IPS-15b (cell line): ENCODE data around the gene CPSF3.

ENCODE experiments used
- H3K27me3 ChIP-seq: one replicate; pipeline ENCODE4 v1.6.1; 2013; ENCODE audit warnings: low read length; ENCODE audit not compliant: control insufficient read depth, insufficient read depth
- H3K36me3 ChIP-seq: one replicate; pipeline ENCODE4 v1.6.1; 2013; ENCODE audit warnings: low read length; ENCODE audit not compliant: control insufficient read depth, insufficient read depth
- H3K4me1 ChIP-seq: one replicate; pipeline ENCODE4 v1.6.1; 2013; ENCODE audit warnings: mild to moderate bottlenecking, low read length; ENCODE audit not compliant: control insufficient read depth, insufficient read depth
- H3K4me3 ChIP-seq: one replicate; pipeline ENCODE4 v1.5.1; 2013; ENCODE audit warnings: low read depth, low read length
- H3K9ac ChIP-seq: one replicate; pipeline ENCODE4 v1.6.1; 2013; ENCODE audit warnings: low read depth, mild to moderate bottlenecking, low read length
- H3K9me3 ChIP-seq: one replicate; pipeline ENCODE4 v1.6.1; 2013; ENCODE audit warnings: mild to moderate bottlenecking, low read length; ENCODE audit not compliant: control insufficient read depth, insufficient read depth

Gene CPSF3

DNA sequence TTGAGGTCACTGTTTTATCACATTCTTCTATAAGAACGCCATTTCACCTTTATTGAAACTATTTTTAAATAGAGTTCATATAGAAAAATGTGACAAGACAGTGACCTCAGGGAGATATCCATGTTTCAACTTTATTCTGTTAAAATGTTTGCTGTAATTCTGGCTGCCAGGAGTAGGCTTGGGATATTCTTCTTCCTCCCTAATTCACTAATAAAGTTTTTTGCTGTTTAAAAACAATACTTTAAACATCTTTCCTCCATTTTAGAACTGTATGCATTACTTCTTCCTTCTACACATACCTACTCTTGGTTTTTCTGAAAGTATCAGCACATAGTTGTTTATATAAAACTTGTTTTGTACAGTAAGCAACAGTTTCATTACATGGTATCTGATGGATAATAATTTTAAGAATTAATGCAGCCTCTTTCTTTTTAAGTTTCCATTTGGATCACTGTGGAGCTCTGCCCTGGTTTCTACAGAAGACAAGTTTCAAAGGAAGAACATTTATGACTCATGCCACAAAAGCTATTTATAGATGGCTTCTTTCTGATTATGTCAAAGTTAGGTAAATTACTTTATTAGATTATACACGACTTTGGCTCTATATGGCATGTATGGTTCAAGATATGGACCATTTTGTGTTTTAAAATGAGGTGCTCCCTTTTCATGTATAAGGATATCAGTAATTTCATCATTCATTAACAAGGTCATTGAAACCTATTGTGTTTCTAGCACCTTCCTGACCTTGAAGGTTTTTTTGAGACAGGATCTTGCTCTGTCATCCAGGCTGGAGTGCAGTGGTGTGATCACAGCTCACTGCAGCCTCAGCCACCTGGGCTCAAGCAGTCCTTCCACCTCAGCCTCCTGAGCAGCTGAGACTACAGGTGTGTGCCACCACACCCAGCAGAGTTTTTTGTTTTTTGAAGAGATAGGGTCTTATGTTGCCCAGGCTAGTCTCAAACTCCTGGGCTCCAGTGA, 7.2 kb downstream of the CPSF3 start:
- Histone ChIP-seq H3K27me3 (no peaks in the 10 kb centered on the region), H3K9me3 (no peaks in the 10 kb centered on the region), H3K4me3 (no peak overlapping the region), H3K36me3 (peaks cover 9% of the 10 kb centered on the region), H3K9ac (no peak overlapping the region), H3K4me1 (no peaks in the 10 kb centered on the region)

DNA sequence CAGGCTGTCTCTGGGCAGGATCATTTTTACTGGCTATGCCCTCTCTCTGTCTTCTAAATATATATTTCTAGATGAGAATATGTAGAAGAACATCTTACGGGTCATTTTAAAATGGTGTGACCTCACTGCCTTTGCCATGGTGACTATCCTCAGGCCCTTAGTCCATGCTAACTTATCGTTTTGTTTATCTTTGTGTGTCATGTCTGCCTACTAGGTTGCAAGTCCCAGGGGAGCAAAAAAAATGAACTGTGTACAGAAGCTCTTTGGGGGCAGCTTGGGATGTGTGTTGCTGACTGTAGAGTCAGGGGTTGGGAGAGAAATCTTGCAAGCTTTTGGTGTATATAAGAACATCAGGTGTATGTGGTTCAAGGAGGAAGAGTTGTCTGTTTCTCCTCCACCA, 11.0 kb downstream of the CPSF3 start:
- Histone ChIP-seq H3K9me3 (no peaks in the 10 kb centered on the region), H3K36me3 (peaks cover 14% of the 10 kb centered on the region), H3K27me3 (no peaks in the 10 kb centered on the region), H3K4me3 (no peak overlapping the region), H3K4me1 (no peaks in the 10 kb centered on the region), H3K9ac (no peak overlapping the region)

DNA sequence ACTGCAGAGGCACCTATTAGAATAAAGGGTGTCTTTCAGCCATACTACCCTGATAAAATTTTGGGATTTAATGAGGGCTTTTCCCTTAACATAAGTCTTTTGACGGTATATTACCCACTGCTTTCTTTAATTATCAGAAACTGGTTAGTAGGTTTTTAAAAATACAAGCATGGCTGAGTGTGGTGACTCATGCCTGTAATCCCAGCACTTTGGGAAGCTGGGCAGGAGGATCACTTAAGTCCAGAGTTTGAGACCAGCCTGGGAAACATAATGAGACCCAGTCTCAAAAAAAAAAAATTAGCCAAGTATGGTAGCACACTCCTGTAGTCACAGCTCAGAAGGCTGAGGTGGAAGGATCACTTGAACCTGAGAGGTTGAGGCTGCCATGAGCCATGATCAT, 16.1 kb downstream of the CPSF3 start:
- H3K9ac ChIP-seq: no peak overlapping the region
- H3K9me3 ChIP-seq: no peaks in the 10 kb centered on the region
- no peaks in the 10 kb centered on the region for H3K27me3 ChIP-seq
- H3K4me1 ChIP-seq: no peaks in the 10 kb centered on the region
- peaks cover 32% of the 10 kb centered on the region for H3K36me3 ChIP-seq
- H3K4me3 ChIP-seq: no peak overlapping the region

DNA sequence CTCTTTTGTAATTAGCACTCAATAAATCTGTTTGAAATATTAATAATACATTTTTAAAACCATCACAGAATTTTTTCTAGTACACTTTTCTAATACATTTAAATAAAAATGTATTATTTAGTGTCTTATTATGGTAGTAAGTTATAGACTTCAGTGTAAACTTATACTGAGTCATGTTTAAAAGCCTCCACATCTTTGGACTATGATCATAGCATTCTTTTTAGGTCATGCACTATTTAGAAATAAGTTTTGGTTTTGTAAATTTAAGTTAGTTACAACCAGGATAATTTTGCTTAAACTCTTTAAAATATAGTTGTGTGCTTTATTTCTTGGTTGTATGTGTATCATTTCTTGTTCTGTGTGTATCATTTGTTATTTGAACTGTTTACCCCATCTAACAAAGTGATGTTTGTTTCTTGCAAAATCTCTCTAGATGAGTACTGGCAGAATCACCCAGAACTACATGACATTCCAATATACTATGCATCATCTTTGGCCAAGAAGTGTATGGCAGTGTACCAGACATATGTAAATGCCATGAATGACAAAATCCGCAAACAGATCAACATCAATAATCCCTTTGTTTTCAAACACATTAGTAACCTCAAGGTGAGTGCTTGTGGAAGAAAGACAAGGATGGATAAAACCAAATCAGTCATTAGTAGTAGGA, 16.7 kb downstream of the CPSF3 start:
- Histone ChIP-seq H3K27me3 (no peaks in the 10 kb centered on the region), H3K4me1 (no peaks in the 10 kb centered on the region), H3K4me3 (no peak overlapping the region), H3K9ac (no peak overlapping the region), H3K9me3 (no peaks in the 10 kb centered on the region), H3K36me3 (peaks cover 29% of the 10 kb centered on the region)

DNA sequence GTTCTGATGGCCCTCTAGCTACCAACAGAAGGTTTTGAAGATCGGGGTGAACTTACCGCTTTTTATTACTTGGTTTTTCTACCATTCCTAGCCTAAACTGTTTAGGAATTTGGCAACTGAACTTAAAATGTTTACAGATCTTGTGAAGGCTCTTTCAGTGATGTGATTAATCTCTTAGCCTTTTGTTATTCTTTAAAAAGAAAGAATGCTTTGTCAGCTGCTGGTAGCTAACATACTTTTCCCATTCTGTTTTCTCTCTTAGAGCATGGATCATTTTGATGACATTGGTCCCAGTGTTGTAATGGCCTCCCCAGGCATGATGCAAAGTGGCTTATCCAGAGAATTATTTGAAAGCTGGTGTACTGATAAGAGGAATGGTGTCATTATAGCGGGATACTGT, 18.1 kb downstream of the CPSF3 start:
- H3K36me3 ChIP-seq: peaks cover 36% of the 10 kb centered on the region
- H3K27me3 ChIP-seq: no peaks in the 10 kb centered on the region
- H3K4me1 ChIP-seq: no peaks in the 10 kb centered on the region

DNA sequence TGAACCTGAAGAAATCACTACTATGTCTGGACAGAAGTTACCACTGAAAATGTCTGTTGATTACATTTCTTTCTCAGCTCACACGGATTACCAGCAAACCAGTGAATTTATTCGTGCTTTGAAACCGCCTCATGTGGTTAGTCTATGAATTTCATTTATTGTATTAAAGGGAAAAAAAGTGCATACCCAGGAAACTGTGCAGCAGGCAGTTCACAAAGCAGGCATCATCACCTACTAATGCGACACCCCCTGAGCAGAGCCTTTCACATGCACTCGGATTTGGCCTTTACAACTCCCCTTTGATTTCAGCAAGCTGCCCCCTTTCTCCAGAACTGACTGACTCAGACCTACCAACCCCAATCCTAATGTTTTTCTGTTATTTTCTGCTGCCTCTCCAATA, 20.1 kb downstream of the CPSF3 start:
- H3K9me3 ChIP-seq: no peaks in the 10 kb centered on the region
- H3K36me3 ChIP-seq: peaks cover 32% of the 10 kb centered on the region
- no peak overlapping the region for H3K9ac ChIP-seq
- no peak overlapping the region for H3K4me3 ChIP-seq
- H3K27me3 ChIP-seq: no peaks in the 10 kb centered on the region
- no peaks in the 10 kb centered on the region for H3K4me1 ChIP-seq

More for the DNA sequence above, 18.1 kb downstream of the CPSF3 start:
- Histone ChIP-seq H3K4me3 (no peak overlapping the region), H3K9me3 (no peaks in the 10 kb centered on the region), H3K9ac (no peak overlapping the region)

DNA sequence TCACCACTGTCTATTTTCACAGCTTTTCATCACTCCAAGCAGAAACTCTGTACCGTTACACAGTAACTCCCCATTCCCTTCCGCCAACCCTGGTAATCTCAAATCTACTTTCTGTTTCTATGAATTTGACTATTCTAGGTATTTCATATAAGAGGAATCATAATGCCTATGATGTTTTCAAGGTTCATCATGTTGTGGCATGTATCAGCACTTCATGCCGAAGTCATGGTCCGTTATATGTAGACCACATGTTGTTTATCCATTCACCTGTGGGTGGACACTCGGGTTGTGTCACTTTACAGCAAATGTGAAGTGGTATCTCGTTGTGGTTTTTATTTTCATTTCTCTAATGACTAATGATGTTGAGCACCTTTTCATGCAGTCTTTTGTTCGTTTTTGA, 21.6 kb downstream of the CPSF3 start:
- Histone ChIP-seq H3K9me3 (no peaks in the 10 kb centered on the region), H3K27me3 (no peaks in the 10 kb centered on the region), H3K4me3 (no peak overlapping the region), H3K36me3 (peaks cover 34% of the 10 kb centered on the region), H3K9ac (no peak overlapping the region), H3K4me1 (no peaks in the 10 kb centered on the region)

DNA sequence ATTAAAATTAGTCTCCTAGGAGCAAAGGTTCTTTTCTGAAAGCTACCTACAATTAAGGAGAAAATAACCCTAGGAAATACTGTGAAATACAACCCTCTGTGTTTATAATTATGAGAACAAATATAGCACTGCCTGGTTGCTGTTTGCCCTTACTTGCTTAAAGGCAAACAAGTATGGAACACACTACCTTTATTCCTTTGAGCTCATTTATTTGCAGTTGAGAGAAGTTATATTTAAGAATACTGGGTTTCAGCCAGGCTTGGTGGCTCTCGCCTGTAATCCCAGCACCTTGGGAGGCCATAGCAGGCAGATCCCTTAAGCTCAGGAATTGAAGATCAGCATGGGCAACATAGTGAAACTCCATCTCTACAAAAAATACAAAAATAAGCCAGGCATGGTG, 27.8 kb downstream of the CPSF3 start:
- Histone ChIP-seq H3K9ac (no peak overlapping the region), H3K9me3 (no peaks in the 10 kb centered on the region), H3K4me1 (no peaks in the 10 kb centered on the region), H3K4me3 (no peak overlapping the region), H3K27me3 (no peaks in the 10 kb centered on the region), H3K36me3 (peaks cover 24% of the 10 kb centered on the region)

DNA sequence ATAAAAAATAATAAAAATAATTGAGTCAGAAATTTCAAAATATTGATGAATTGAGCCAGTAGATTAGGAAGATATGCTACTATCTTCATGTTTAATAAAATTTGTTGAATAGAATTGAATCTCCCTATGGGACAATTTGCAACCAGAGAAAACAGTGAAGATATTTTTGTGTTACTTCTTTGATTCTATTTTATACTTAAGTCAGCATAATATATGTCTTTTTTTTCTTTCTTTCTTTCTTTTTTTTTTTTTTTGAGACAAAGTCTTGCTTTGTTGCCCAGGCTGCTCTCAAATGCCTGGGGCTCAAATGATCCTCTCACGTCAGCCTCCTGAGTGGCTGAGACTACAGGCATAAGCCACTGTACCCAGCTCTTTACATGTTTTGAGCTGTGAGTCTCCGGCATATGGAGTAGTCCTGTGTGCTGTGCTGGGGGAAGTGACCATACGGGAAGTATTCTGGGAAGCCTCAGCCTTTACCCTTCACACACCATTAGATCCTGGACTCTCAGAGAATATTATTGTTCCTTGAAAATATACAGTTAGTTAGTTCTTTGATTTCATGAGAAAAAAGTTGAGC, 37.1 kb downstream of the CPSF3 start:
- peaks cover 6% of the 10 kb centered on the region for H3K36me3 ChIP-seq
- H3K4me3 ChIP-seq: no peak overlapping the region
- no peaks in the 10 kb centered on the region for H3K27me3 ChIP-seq

DNA sequence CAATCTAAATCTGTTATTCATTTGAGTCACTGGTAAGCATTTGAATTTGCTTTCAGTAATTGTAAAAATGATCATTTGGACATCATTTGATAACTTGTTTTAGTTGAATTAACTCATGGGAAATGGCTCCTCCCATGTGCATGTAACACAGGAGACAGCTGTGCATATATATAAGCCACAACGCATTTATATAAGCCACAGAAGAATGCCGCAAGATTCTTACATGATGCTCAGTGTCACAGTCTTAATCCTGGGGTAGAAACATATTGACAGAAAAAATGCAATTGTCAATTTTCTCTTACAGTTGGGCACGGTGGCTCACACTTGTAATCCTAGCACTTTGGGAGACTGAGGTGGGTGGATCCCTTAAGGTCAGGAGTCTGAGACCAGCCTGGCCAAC, 37.6 kb downstream of the CPSF3 start:
- Histone ChIP-seq H3K9me3 (no peaks in the 10 kb centered on the region), H3K4me3 (no peak overlapping the region), H3K27me3 (no peaks in the 10 kb centered on the region), H3K36me3 (peaks cover 6% of the 10 kb centered on the region), H3K4me1 (no peaks in the 10 kb centered on the region), H3K9ac (no peak overlapping the region)

More for the DNA sequence above, 37.1 kb downstream of the CPSF3 start:
- Histone ChIP-seq H3K4me1 (no peaks in the 10 kb centered on the region), H3K9me3 (no peaks in the 10 kb centered on the region), H3K9ac (no peak overlapping the region)

DNA sequence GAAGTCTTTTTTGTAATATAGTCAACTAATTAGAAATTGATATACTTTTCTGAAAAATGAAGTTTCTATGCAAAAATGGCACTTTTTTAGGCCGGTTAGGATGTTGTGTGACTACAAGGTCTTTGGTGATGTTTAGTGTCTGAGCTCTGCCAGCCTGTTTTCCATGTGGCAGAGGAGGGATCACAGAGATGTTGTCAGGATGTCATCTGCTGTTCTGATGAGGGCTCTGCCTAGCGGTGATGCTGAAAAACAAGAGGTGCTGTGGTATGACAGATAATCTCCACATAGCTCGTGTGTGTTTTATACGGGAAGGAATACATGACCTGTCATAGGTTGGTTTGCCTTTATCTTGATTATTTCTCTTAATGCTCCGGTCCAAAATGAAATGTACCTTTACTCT, 38.9 kb downstream of the CPSF3 start:
- H3K9ac ChIP-seq: no peak overlapping the region
- no peaks in the 10 kb centered on the region for H3K27me3 ChIP-seq
- no peak overlapping the region for H3K4me3 ChIP-seq
- peaks cover 8% of the 10 kb centered on the region for H3K36me3 ChIP-seq
- H3K4me1 ChIP-seq: no peaks in the 10 kb centered on the region
- H3K9me3 ChIP-seq: no peaks in the 10 kb centered on the region
